ENCODE data around the gene LRCH2.

DNA sequence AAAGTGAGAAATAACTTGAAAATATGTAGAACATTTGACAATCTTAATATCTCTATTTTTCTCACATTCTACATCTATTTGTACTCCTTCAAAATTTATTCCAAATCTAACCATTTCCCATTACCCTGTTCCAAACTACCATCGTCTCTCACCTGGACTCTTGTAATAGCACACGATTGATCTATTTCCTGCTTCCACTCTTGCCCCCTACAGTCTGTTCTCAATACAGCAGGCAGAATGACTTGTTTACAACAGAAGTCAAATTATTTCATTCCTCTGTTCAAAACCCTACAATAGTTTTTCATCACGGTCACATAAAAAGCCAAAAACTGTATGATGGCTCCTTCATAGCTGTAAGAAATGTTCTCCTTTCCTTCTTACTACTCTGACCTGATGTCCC is 34.5 kb upstream of the LRCH2 start:
- TF ChIP-seq, protein P1, sequence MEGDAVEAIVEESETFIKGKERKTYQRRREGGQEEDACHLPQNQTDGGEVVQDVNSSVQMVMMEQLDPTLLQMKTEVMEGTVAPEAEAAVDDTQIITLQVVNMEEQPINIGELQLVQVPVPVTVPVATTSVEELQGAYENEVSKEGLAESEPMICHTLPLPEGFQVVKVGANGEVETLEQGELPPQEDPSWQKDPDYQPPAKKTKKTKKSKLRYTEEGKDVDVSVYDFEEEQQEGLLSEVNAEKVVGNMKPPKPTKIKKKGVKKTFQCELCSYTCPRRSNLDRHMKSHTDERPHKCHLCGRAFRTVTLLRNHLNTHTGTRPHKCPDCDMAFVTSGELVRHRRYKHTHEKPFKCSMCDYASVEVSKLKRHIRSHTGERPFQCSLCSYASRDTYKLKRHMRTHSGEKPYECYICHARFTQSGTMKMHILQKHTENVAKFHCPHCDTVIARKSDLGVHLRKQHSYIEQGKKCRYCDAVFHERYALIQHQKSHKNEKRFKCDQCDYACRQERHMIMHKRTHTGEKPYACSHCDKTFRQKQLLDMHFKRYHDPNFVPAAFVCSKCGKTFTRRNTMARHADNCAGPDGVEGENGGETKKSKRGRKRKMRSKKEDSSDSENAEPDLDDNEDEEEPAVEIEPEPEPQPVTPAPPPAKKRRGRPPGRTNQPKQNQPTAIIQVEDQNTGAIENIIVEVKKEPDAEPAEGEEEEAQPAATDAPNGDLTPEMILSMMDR (conservative IDR thresholded peaks at IDR 0.05) = peak; percentile 49; the same call in 1 of the 2 replicates
- TF ChIP-seq EZH2 (IDR thresholded peaks at IDR 0.05; ENCODE audit: low read depth) = no peak
